ENCODE measurements around the gene SAMD1. TPM values are rescaled to one million over a fixed set of nuclear protein-coding genes. Genes with fewer than 3 reads are reported as not detected.

The SAMD1 gene
- total and polyA plus RNA-seq, 9 of the 15 experiments (the other 6 are each of a cell fraction or from before 2014, with no cell fraction given): 2.9 to 96.0 (median 43.5) TPM

- TF ChIP-seq ZNF347 (CRISPR knock-in tag; IDR thresholded peaks at IDR 0.05; ENCODE audit: low read depth) (no peak), HNRNPLL (IDR thresholded peaks at IDR 0.05; ENCODE audit: low read depth, low read length, poor library complexity, severe bottlenecking) (peak; percentile 99), ZNF121 (CRISPR knock-in tag; conservative IDR thresholded peaks at IDR 0.05) (no peak), MAFF (IDR thresholded peaks at IDR 0.05; ENCODE audit: low read length) (no peak), MTA3 (IDR thresholded peaks at IDR 0.05; ENCODE audit: borderline replicate concordance) (no peak), ZNF79 (CRISPR knock-in tag; IDR thresholded peaks at IDR 0.05; ENCODE audit: low read depth) (no peak), SAFB2 (IDR thresholded peaks at IDR 0.05; ENCODE audit: borderline replicate concordance, low read depth, low read length, severe bottlenecking) (no peak), POU5F1 (IDR thresholded peaks at IDR 0.05; ENCODE audit: borderline replicate concordance, low read depth, low read length, partially characterized antibody) (no peak), CREBBP (IDR thresholded peaks at IDR 0.05; ENCODE audit: low read depth, low read length) (no peak), MXD1 (CRISPR knock-in tag; IDR thresholded peaks at IDR 0.05; ENCODE audit: borderline replicate concordance, poor library complexity, severe bottlenecking) (no peak), KDM5B (IDR thresholded peaks at IDR 0.05; ENCODE audit: insufficient replicate concordance, low read depth, low read length) (peak; percentile 14), CEBPG (CRISPR knock-in tag; IDR thresholded peaks at IDR 0.05) (no peak), CEBPG (tag; conservative IDR thresholded peaks at IDR 0.05 in 1 of 2, IDR thresholded peaks at IDR 0.05 in 1 of 2) (no peak; a peak in 1 of 4 replicates), GMEB1 (CRISPR knock-in tag; IDR thresholded peaks at IDR 0.05) (peak; percentile 47; the same call in 1 of the 2 replicates), BDP1 (IDR thresholded peaks at IDR 0.05; ENCODE audit: insufficient read depth, insufficient read length) (no peak), RBBP5 (IDR thresholded peaks at IDR 0.05; ENCODE audit: borderline replicate concordance, insufficient read depth, low read length, poor library complexity, severe bottlenecking) (peak; percentile 44), ERF (CRISPR knock-in tag; IDR thresholded peaks at IDR 0.05) (0 out of 2 replicates have a peak, but pooled peaks have one; percentile 57), RBFOX2 (IDR thresholded peaks at IDR 0.05; ENCODE audit: low read depth, low read length) (peak; percentile 54)
- TF ChIP-seq, protein P1, sequence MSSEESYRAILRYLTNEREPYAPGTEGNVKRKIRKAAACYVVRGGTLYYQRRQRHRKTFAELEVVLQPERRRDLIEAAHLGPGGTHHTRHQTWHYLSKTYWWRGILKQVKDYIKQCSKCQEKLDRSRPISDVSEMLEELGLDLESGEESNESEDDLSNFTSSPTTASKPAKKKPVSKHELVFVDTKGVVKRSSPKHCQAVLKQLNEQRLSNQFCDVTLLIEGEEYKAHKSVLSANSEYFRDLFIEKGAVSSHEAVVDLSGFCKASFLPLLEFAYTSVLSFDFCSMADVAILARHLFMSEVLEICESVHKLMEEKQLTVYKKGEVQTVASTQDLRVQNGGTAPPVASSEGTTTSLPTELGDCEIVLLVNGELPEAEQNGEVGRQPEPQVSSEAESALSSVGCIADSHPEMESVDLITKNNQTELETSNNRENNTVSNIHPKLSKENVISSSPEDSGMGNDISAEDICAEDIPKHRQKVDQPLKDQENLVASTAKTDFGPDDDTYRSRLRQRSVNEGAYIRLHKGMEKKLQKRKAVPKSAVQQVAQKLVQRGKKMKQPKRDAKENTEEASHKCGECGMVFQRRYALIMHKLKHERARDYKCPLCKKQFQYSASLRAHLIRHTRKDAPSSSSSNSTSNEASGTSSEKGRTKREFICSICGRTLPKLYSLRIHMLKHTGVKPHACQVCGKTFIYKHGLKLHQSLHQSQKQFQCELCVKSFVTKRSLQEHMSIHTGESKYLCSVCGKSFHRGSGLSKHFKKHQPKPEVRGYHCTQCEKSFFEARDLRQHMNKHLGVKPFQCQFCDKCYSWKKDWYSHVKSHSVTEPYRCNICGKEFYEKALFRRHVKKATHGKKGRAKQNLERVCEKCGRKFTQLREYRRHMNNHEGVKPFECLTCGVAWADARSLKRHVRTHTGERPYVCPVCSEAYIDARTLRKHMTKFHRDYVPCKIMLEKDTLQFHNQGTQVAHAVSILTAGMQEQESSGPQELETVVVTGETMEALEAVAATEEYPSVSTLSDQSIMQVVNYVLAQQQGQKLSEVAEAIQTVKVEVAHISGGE (CRISPR knock-in tag; IDR thresholded peaks at IDR 0.05): peak in 1 of 3 experiments; percentile 48; a peak in 1 of 6 replicates
- TF ChIP-seq, protein P2, sequence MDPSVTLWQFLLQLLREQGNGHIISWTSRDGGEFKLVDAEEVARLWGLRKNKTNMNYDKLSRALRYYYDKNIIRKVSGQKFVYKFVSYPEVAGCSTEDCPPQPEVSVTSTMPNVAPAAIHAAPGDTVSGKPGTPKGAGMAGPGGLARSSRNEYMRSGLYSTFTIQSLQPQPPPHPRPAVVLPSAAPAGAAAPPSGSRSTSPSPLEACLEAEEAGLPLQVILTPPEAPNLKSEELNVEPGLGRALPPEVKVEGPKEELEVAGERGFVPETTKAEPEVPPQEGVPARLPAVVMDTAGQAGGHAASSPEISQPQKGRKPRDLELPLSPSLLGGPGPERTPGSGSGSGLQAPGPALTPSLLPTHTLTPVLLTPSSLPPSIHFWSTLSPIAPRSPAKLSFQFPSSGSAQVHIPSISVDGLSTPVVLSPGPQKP (CRISPR knock-in tag; IDR thresholded peaks at IDR 0.05): no peak
These were observed 17.2 kb downstream of the SAMD1 start (continued) for GRCh38 chr19:14073261-14073924.
